Ureter (tissue), 1 donor: Measurements from ENCODE around the gene PTGES3L. TPM values are rescaled to one million over a fixed set of nuclear protein-coding genes. Genes with fewer than 3 reads are reported as not detected.
"Not testable (repeated sequence)": the region's sequence is repeated elsewhere in the genome, so short reads cannot be mapped to it uniquely, and the experiment has no call there.

Source experiments
- DNase-seq: peaks from one replicate; pipeline ENCODE4 v3.0.0-alpha.2; 2020; ENCODE audit warnings: low spot score
- total RNA-seq: library from RNA; stranded (reverse); gene quantifications from one replicate; pipeline ENCODE4 v1.2.4, GENCODE V29; 2023
- donor health status: DM: yes; HTN: yes; CAD: no.

PTGES3L gene
- total RNA-seq, 1 donor from 2014 or later: 2.7 TPM

DNA sequence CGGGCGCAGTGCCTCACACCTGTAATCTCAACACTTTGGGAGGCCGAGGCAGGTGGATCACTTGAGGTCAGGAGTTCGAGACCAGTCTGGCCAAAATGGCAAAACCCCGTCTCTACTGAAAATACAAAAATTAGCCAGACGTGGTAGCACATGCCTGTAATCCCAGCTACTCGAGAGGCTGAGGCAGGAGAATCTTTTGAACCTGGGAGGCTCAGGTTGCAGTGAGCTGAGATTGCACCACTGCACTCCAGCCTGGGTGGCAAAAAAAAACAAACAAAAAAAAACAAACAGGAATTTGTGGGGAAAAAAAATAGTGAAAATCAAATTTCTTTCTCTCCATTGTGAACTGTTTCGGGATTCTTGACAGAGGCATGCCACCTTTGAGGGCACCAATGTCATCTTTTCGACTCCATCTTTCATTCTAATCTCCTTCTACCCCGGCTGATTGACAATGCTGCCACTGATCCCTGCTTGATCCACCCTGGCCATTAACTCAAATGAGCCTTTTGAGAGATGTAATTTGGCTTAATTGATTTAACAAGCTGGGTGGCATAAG is 60.3 kb downstream of the PTGES3L start:
- not testable (repeated sequence) for DNase-seq

- no peak for DNase-seq
Observed at GRCh38 chr17:42918902-42919521, 60.9 kb downstream of the PTGES3L start.

Other genes with a start within 250 kb of the PTGES3L start
- gene EZH1, start 235.0 kb downstream of the PTGES3L start, total RNA-seq: 45.7 TPM
- 41.9 TPM for gene RAMP2, start 218.9 kb downstream of the PTGES3L start, total RNA-seq
- 54.0 TPM for gene VPS25, start 206.6 kb downstream of the PTGES3L start, total RNA-seq
- gene WNK4, start 199.5 kb downstream of the PTGES3L start, total RNA-seq: not detected
- gene COA3, start 181.4 kb downstream of the PTGES3L start, total RNA-seq: 80.4 TPM
- gene CNTD1, start 181.2 kb downstream of the PTGES3L start, total RNA-seq: 0.75 TPM
- 101 TPM for gene BECN1, start 155.8 kb downstream of the PTGES3L start, total RNA-seq
- 113 TPM for gene PSME3, start 146.7 kb downstream of the PTGES3L start, total RNA-seq
- 3.6 TPM for gene AOC2, start 135.5 kb downstream of the PTGES3L start, total RNA-seq
- gene AOC3, start 128.9 kb downstream of the PTGES3L start, total RNA-seq: 89.9 TPM
- not detected for gene G6PC1, start 79.3 kb downstream of the PTGES3L start, total RNA-seq
- gene AARSD1, start 15.6 kb downstream of the PTGES3L start, total RNA-seq: 69.1 TPM
- gene RUNDC1, start 485 bp upstream of the PTGES3L start, total RNA-seq: 24.7 TPM
- 1,133 TPM for gene RPL27, start 18.3 kb upstream of the PTGES3L start, total RNA-seq
- gene IFI35, start 26.7 kb upstream of the PTGES3L start, total RNA-seq: 30.5 TPM
- gene VAT1, start 42.3 kb upstream of the PTGES3L start, total RNA-seq: 128 TPM
- 3.0 TPM for gene RND2, start 45.2 kb upstream of the PTGES3L start, total RNA-seq
- gene BRCA1, start 145.3 kb upstream of the PTGES3L start, total RNA-seq: 9.7 TPM
- gene NBR1, start 191.1 kb upstream of the PTGES3L start, total RNA-seq: 84.7 TPM
- 15.5 TPM for gene TMEM106A, start 231.8 kb upstream of the PTGES3L start, total RNA-seq
- gene CCDC200, start 248.5 kb upstream of the PTGES3L start, total RNA-seq: not detected